Measurements from ENCODE around the gene HRAS.

Gene HRAS

DNA sequence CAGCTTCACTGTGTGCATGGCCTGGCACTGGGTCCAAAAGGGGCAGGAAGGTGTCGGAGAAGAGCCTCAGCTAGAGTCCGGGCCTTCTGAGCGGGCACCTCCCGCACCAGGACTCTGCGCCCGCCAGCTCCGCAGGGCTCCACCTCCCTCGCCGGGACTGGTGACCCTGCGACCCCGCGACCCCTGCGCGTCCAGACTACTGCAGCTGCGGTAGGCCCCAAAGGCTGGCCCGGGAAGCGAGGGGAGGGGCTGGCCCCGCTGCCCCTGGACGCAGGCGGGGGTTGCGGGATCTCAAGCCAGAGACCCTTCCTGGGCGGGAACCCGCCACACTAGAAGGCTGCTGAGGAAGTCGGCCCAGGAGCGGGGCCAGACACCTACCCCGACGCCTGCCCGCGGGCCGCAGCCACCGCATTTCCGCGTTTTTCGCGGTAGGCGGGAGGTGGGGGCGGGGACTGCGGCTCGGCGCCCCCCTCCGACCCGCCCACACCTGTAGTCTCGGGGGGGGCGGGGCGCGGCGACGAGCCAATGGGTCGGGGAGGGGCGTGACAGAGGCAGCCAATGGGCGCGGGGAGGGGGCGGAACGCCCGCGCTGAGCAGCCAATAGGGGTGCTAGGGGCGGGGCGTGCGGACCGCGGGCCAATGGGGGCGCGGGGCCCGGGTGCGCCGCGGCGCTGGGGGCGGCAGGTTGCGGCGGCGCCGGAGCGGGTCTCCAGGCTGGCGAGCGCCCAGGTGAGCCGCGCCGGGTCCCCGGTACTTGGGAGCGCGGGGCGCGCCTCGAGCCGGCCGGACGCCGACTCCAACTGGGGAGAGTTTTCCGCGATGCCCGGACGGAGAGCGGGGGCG lies 25.1 kb upstream of the HRAS start, which contains the start of the genes LMNTD2 and RASSF7:
TSS of gene LMNTD2 (minus strand) at position 434 of the 843 bp plus-strand sequence. CDS start at position 412, 22 bp downstream.
TSS of gene RASSF7 (plus strand) at position 666 of the 843 bp plus-strand sequence. CDS start 799 bp downstream, outside the sequence.
- Histone ChIP-seq H3K4me1 (ENCODE audit: control extremely low read depth in 1 of 4, control insufficient read depth in 4 of 4, insufficient read depth in 4 of 4, low read length in 3 of 4) (peaks cover 0 to 28% (median 21%) of the 10 kb centered on the region in 4 experiments), H3K27me3 (replicated peaks in 2 of 5; ENCODE audit: control insufficient read depth in 4 of 5, insufficient read depth in 5 of 5, low read length in 4 of 5) (peaks cover 0 to 36% (median 8%) of the 10 kb centered on the region in 5 experiments), H3K27ac (ENCODE audit: insufficient read depth in 1 of 2, low read depth in 1 of 2, low read length in 2 of 2, poor library complexity in 1 of 2, severe bottlenecking in 2 of 2) (peak within 1 kb of the TSS in 1 of 2 experiments; percentile 66), H3K36me3 (ENCODE audit: control insufficient read depth in 4 of 4, insufficient read depth in 4 of 4, low read length in 3 of 4) (peaks cover 0 to 10% (median 4%) of the 10 kb centered on the region in 4 experiments), H3K4me3 (ENCODE audit: control insufficient read depth in 1 of 7, extremely low read depth in 1 of 7, insufficient read depth in 4 of 7, low read depth in 2 of 7, low read length in 6 of 7) (peak within 1 kb of the TSS; percentile 50 to 85 (median 78)), H3K9me3 (ENCODE audit: control extremely low read depth in 1 of 5, control insufficient read depth in 4 of 5, insufficient read depth in 2 of 5, low read depth in 1 of 5, low read length in 4 of 5) (no peaks in the 10 kb centered on the region)
- ChIA-PET POLR2A (interaction anchor here (0.6 kb wide), 1 partner anchor 136 kb away, joined by 3 read pairs; no protein-coding TSS in a partner anchor), CTCF (interaction anchor here (1.0 to 1.6 kb wide), 5 partner anchors 8 to 161 kb away, joined by 3 to 5 read pairs (median 3); no protein-coding TSS in a partner anchor)
- DNase-seq = peak; percentile 89 to 91 (median 91)
- WGBS (ENCODE audit: insufficient coverage) = 2% methylated on average over 66 of the region's 95 CpGs

DNA sequence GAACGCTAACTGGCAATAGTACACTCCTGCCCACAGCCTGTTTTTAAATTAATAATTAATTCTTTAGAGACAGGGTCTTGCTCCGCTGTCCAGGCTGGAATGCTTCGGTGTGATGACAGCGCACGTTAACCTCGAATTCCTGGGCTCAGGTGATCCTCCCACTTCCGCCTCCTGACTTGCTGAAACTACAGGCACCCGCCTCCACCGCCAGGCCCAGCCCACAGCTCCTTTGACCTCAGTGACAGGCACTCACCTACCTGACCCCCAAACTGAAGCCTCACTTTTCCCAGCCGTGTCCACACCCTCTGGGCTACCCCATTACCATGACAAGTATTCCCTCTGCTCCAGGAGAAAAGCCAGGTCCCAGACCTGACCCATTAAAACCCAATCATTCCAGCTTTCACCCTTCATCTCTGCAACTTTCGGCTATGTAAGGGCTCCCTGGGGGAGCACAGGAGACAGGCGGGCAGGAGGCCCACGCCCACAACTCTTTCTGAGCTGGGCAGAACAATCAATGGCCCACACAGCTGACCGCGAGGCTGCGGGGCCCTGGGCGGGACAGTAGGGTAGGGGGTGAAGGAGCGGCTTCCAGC lies 24.4 kb upstream of the HRAS start:
- H3K27ac ChIP-seq (ENCODE audit: insufficient read depth in 1 of 2, low read depth in 1 of 2, low read length in 2 of 2, poor library complexity in 1 of 2, severe bottlenecking in 2 of 2) = peak overlapping the region in 1 of 2 experiments; percentile 66
- CTCF ChIA-PET = interaction anchor here (1.0 to 1.6 kb wide), 5 partner anchors 8 to 162 kb away, joined by 3 to 5 read pairs (median 3); no protein-coding TSS in a partner anchor
- H3K36me3 ChIP-seq (ENCODE audit: control insufficient read depth in 4 of 4, insufficient read depth in 4 of 4, low read length in 3 of 4) = peaks cover 0 to 10% (median 4%) of the 10 kb centered on the region in 4 experiments
- no peak for DNase-seq
- H3K9me3 ChIP-seq (ENCODE audit: control extremely low read depth in 1 of 5, control insufficient read depth in 4 of 5, insufficient read depth in 2 of 5, low read depth in 1 of 5, low read length in 4 of 5) = no peaks in the 10 kb centered on the region
- WGBS (ENCODE audit: insufficient coverage) = 82% methylated on average over 17 of the region's 18 CpGs
- H3K27me3 ChIP-seq (replicated peaks in 2 of 5; ENCODE audit: control insufficient read depth in 4 of 5, insufficient read depth in 5 of 5, low read length in 4 of 5) = peaks cover 0 to 41% (median 12%) of the 10 kb centered on the region in 5 experiments
- H3K4me3 ChIP-seq (ENCODE audit: control insufficient read depth in 1 of 7, extremely low read depth in 1 of 7, insufficient read depth in 4 of 7, low read depth in 2 of 7, low read length in 6 of 7) = peak overlapping the region in 5 of 7 experiments; percentile 47 to 85 (median 66)
- POLR2A ChIA-PET = interaction anchor here (0.6 kb wide), 1 partner anchor 137 kb away, joined by 3 read pairs; no protein-coding TSS in a partner anchor
- peaks cover 0 to 33% (median 26%) of the 10 kb centered on the region in 4 experiments for H3K4me1 ChIP-seq (ENCODE audit: control extremely low read depth in 1 of 4, control insufficient read depth in 4 of 4, insufficient read depth in 4 of 4, low read length in 3 of 4)

DNA sequence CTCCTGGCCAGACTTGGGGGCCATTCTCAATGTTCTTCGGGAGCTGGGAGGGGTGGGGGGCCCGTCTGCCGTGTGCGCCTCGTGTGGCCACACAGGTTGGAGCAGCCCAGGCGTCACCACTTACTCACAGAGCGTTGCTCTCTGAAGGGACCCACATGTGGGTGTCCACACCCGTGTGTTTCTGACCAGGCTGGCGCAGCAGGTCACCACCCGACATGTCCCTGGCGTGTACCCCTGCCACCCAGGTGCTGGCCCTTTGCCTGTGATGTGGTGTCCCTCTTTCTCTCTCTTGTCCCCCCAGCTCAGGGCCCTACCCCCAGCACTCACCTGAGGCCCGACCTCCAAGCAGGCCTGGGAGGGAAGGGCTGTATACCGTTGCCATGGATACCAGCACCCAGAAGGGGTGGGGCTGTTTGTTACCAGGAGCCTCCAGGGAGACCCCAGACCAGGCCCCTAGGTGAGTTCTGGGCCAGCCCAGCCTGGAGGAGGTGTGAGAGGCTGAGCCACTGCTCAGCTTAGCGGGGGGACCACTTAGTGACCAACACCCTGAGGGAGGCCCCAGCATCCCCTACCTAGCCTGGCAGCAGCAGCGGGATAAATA lies 23.7 kb upstream of the HRAS start:
- Histone ChIP-seq H3K27ac (ENCODE audit: insufficient read depth in 1 of 2, low read depth in 1 of 2, low read length in 2 of 2, poor library complexity in 1 of 2, severe bottlenecking in 2 of 2) (no peak overlapping the region), H3K27me3 (replicated peaks in 2 of 5; ENCODE audit: control insufficient read depth in 4 of 5, insufficient read depth in 5 of 5, low read length in 4 of 5) (peaks cover 0 to 41% (median 12%) of the 10 kb centered on the region in 5 experiments), H3K4me1 (ENCODE audit: control extremely low read depth in 1 of 4, control insufficient read depth in 4 of 4, insufficient read depth in 4 of 4, low read length in 3 of 4) (peaks cover 0 to 38% (median 29%) of the 10 kb centered on the region in 4 experiments), H3K9me3 (ENCODE audit: control extremely low read depth in 1 of 5, control insufficient read depth in 4 of 5, insufficient read depth in 2 of 5, low read depth in 1 of 5, low read length in 4 of 5) (no peaks in the 10 kb centered on the region), H3K36me3 (ENCODE audit: control insufficient read depth in 4 of 4, insufficient read depth in 4 of 4, low read length in 3 of 4) (peaks cover 0 to 8% (median 3%) of the 10 kb centered on the region in 4 experiments), H3K4me3 (ENCODE audit: control insufficient read depth in 1 of 7, extremely low read depth in 1 of 7, insufficient read depth in 4 of 7, low read depth in 2 of 7, low read length in 6 of 7) (no peak overlapping the region)
- 85% methylated on average over 12 of the region's 15 CpGs for WGBS (ENCODE audit: insufficient coverage)
- no peak for DNase-seq
- ChIA-PET CTCF (interaction anchor here (1.1 to 1.6 kb wide), 4 partner anchors 7 to 163 kb away, joined by 3 to 5 read pairs (median 3); no protein-coding TSS in a partner anchor), POLR2A (no interaction called here)

DNA sequence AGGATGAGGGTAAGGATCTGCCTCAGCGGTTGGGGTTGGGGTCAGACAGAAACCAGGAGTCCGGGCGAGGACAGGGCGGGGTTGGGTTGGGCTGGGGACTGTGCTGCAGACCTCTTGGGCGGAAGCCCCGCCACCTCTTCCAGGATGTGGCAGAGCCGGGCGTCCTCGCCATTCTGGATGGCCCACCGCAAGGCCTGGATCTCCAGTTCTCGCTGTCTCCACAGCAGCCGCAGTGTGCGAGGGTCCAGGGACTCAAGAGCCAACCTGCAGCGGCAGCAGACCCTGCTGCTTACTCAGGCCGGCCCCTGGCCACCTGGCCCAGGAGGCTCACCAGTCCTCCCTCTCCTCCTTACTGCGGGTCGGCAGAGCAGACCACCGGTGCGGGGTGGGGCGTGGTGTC lies 23.1 kb upstream of the HRAS start:
- ChIA-PET POLR2A (no interaction called here), CTCF (no interaction called here)
- Histone ChIP-seq H3K27ac (ENCODE audit: insufficient read depth in 1 of 2, low read depth in 1 of 2, low read length in 2 of 2, poor library complexity in 1 of 2, severe bottlenecking in 2 of 2) (no peak overlapping the region), H3K36me3 (ENCODE audit: control insufficient read depth in 4 of 4, insufficient read depth in 4 of 4, low read length in 3 of 4) (peaks cover 0 to 1% (median under 1%) of the 10 kb centered on the region in 4 experiments), H3K9me3 (ENCODE audit: control extremely low read depth in 1 of 5, control insufficient read depth in 4 of 5, insufficient read depth in 2 of 5, low read depth in 1 of 5, low read length in 4 of 5) (no peaks in the 10 kb centered on the region), H3K27me3 (replicated peaks in 2 of 5; ENCODE audit: control insufficient read depth in 4 of 5, insufficient read depth in 5 of 5, low read length in 4 of 5) (peaks cover 0 to 41% (median 12%) of the 10 kb centered on the region in 5 experiments), H3K4me1 (ENCODE audit: control extremely low read depth in 1 of 4, control insufficient read depth in 4 of 4, insufficient read depth in 4 of 4, low read length in 3 of 4) (peaks cover 0 to 38% (median 29%) of the 10 kb centered on the region in 4 experiments), H3K4me3 (ENCODE audit: control insufficient read depth in 1 of 7, extremely low read depth in 1 of 7, insufficient read depth in 4 of 7, low read depth in 2 of 7, low read length in 6 of 7) (no peak overlapping the region)
- no peak for DNase-seq
- WGBS (ENCODE audit: insufficient coverage) = 89% methylated on average over 20 of the region's 20 CpGs

DNA sequence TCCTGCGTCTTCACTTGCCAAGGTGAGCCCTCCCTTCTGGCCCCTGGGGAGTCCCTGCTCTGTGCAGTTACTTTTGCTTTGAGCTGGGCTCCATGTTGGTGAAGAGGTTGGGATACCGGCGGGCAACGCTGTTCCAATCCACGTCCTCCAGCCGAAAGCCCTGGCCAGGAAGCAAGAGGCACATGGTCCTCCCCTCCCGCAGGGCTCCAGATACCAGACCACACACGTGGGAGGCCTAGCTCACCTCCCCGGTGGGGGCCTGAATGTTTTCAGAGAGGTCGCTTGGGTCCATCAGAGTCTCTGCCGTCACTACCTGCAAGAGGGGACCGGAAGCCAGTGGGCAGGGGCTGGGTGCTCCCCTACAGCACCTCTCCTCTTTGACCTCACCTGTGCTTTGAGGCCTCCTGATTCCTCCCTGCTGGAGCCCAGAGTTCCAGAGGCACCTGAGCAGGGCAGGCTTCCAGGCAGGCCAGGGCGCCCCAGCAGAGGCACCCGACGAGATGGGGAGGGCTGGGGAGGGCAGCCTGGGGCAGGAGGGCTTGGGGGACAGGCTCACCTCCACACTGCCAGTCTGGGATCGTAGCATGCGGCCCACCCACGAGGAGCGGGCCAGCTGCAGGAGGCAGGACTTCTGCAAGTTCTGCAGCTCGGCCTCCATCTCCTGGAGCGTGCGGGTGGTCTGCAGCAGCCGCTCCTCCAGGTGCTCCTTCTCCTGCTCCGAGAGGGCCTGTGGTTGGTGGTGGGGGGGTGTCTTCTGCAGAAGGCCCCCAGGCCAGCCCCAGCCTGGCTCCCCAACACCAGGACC lies 22.2 kb upstream of the HRAS start:
- WGBS (ENCODE audit: insufficient coverage) = 94% methylated on average over 17 of the region's 24 CpGs
- H3K9me3 ChIP-seq (ENCODE audit: control extremely low read depth in 1 of 5, control insufficient read depth in 4 of 5, insufficient read depth in 2 of 5, low read depth in 1 of 5, low read length in 4 of 5) = no peaks in the 10 kb centered on the region
- peaks cover 0 to 41% (median 12%) of the 10 kb centered on the region in 5 experiments for H3K27me3 ChIP-seq (replicated peaks in 2 of 5; ENCODE audit: control insufficient read depth in 4 of 5, insufficient read depth in 5 of 5, low read length in 4 of 5)
- H3K36me3 ChIP-seq (ENCODE audit: control insufficient read depth in 4 of 4, insufficient read depth in 4 of 4, low read length in 3 of 4) = no peaks in the 10 kb centered on the region
- peaks cover 0 to 38% (median 29%) of the 10 kb centered on the region in 4 experiments for H3K4me1 ChIP-seq (ENCODE audit: control extremely low read depth in 1 of 4, control insufficient read depth in 4 of 4, insufficient read depth in 4 of 4, low read length in 3 of 4)
- CTCF ChIA-PET = interaction anchor here (0.7 to 2.2 kb wide), 5 partner anchors 10 to 207 kb away, joined by 3 to 8 read pairs (median 4); partner anchors contain the start of gene HRAS
- no peak overlapping the region for H3K27ac ChIP-seq (ENCODE audit: insufficient read depth in 1 of 2, low read depth in 1 of 2, low read length in 2 of 2, poor library complexity in 1 of 2, severe bottlenecking in 2 of 2)
- POLR2A ChIA-PET = no interaction called here
- DNase-seq = no peak
- no peak overlapping the region for H3K4me3 ChIP-seq (ENCODE audit: control insufficient read depth in 1 of 7, extremely low read depth in 1 of 7, insufficient read depth in 4 of 7, low read depth in 2 of 7, low read length in 6 of 7)

GRCh38 chr11:556662-557256 lies 21.4 kb upstream of the HRAS start:
- no peaks in the 10 kb centered on the region for H3K9me3 ChIP-seq (ENCODE audit: control extremely low read depth in 1 of 5, control insufficient read depth in 4 of 5, insufficient read depth in 2 of 5, low read depth in 1 of 5, low read length in 4 of 5)
- ChIA-PET POLR2A (no interaction called here), CTCF (interaction anchor here (0.7 to 2.2 kb wide), 8 partner anchors 9 to 207 kb away, joined by 3 to 8 read pairs (median 4); partner anchors contain the start of gene HRAS)
- peaks cover 0 to 35% (median 25%) of the 10 kb centered on the region in 4 experiments for H3K4me1 ChIP-seq (ENCODE audit: control extremely low read depth in 1 of 4, control insufficient read depth in 4 of 4, insufficient read depth in 4 of 4, low read length in 3 of 4)
- DNase-seq = no peak
- H3K27me3 ChIP-seq (replicated peaks in 2 of 5; ENCODE audit: control insufficient read depth in 4 of 5, insufficient read depth in 5 of 5, low read length in 4 of 5) = peaks cover 0 to 41% (median 12%) of the 10 kb centered on the region in 5 experiments
- peak overlapping the region in 1 of 7 experiments; percentile 70 for H3K4me3 ChIP-seq (ENCODE audit: control insufficient read depth in 1 of 7, extremely low read depth in 1 of 7, insufficient read depth in 4 of 7, low read depth in 2 of 7, low read length in 6 of 7)
- H3K36me3 ChIP-seq (ENCODE audit: control insufficient read depth in 4 of 4, insufficient read depth in 4 of 4, low read length in 3 of 4) = no peaks in the 10 kb centered on the region
- no peak overlapping the region for H3K27ac ChIP-seq (ENCODE audit: insufficient read depth in 1 of 2, low read depth in 1 of 2, low read length in 2 of 2, poor library complexity in 1 of 2, severe bottlenecking in 2 of 2)
- 72% methylated on average over 22 of the region's 22 CpGs for WGBS (ENCODE audit: insufficient coverage)
